NCI-H2081 (cell line): ENCODE measurements around the gene E2F7.
A peak's percentile ranks its signal among the peaks of the same experiment; 100 is the strongest.

Experiments
- DNase-seq, 2 experiments: peaks; one replicate each; lab custom pipeline; 2025; lab: John Stamatoyannopoulos, UW

The E2F7 gene

GRCh38 chr12:77064896-77065360, 441 bp downstream of the E2F7 start:
- DNase-seq, result peak in 1 of 2 experiments; percentile 45

- DNase-seq, result peak; percentile 7 to 59
Measured at GRCh38 chr12:77062846-77063461, 2.4 kb downstream of the E2F7 start.

DNA sequence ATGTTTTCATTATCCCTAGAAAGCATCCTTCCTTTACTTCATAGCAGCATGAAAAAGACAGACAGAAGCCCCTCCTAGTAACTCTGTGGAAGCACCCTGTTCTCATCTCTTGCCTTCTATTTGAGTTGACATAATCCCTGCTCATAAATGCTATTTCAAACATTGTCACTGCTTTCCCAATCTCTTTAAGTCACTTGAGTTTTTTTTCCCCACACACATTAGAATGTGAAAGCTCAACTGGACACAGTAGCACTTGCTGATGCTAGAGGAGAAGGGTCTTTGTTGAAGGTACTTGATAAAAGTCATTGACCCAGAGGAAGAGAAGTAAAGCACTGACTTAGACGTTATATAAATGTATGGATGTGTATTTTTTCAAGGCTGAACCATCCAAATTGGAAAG, 3.0 kb downstream of the E2F7 start:
- no peak for DNase-seq

DNA sequence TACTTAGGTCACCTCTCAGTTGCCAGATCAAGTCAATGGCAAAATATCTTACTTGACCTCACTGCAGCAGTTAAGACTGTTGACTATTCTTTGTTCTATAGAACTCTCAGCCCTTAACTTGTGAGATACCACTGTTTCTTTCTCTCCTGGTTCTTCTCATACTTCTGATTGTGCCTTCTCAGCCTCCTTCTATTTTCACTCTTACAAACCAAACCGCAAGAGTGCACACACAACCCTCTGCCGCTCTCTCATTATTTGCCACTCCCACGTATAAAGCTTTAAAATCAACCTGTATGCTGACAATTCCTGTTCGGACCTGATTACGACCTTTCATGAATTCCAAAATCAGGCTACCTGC, 4.5 kb downstream of the E2F7 start:
- no peak for DNase-seq

DNA sequence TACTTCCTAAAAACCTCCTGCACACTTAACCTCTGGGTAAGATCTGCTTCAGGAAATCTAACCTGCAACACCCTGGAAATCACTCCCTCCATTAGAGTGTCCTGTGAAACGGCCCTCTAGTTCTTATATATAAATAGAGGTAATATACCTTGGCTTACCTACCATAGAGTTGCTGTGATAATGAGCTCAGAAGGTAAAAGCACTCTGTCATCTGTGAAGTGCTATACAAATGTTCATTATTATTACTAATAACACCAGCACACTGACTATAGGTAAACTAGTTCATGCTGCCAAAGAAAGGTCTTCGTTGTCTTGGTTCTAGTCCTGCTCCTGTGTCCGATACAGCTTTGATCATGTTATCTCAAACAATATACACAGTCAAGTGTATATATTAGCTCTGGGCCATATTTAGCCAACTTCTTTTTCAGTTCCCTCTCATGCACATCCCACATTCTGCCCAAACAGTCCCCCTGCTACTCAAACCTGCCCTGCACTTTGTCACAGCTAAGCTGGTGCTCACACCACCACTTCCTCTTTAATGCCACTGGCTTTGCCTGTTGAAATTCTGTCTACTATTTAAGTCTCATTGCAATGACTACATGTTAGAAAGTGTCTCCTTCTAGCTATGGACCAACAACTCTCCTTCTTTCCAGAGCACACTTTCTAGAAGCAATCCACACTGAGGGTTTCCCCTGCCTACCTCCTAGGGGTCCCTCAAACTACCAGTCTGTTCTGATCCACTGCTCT, 5.1 kb downstream of the E2F7 start:
- DNase-seq, result no peak

GRCh38 chr12:77058740-77059139, 6.6 kb downstream of the E2F7 start:
- no peak for DNase-seq

- no peak for DNase-seq
Measured at GRCh38 chr12:77054851-77055250, 10.5 kb downstream of the E2F7 start.

- DNase-seq, result no peak
Measured at GRCh38 chr12:77053259-77053658, 12.1 kb downstream of the E2F7 start.

GRCh38 chr12:77049767-77050353, 15.5 kb downstream of the E2F7 start:
- peak; percentile 78 to 82 for DNase-seq

DNA sequence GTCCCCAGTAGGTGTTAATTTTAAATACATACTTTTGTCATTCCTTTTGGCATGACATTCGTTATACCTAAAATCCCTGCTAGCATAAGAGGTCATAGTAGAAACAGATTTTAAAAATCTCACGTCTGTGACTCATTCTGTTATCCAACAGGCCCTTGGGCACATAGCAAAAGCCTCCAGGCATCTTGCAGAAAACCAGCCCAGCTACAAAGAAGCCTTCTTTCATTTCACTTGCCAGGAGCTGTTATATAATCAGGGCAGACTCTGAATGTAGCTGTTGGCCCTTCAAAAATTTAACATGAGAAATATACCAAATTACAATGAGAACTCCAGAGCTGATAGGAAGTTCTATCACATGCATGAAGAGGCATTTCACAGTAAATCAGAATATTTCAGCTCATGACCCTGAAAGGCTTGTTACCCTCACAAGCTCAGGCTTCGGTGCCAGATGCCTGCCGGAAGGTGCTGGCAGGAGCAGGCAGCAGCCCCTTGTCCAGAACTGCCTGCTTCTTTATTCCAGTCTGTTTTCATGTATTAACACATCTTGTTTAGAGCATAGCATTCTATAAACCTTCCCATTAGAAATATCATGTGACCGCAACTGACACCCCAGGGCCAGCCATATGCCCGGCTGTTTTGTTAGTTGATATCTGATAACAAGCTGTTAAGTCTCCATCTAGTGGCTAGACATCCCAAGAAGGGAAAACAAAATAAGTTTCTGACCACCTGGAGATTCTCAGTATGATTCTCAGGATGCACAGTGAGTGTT, 17.8 kb downstream of the E2F7 start:
- DNase-seq, result no peak

- no peak for DNase-seq
Measured at GRCh38 chr12:77046468-77046867, 18.9 kb downstream of the E2F7 start.

- no peak for DNase-seq
Measured at GRCh38 chr12:77045183-77045582, 20.2 kb downstream of the E2F7 start.

DNA sequence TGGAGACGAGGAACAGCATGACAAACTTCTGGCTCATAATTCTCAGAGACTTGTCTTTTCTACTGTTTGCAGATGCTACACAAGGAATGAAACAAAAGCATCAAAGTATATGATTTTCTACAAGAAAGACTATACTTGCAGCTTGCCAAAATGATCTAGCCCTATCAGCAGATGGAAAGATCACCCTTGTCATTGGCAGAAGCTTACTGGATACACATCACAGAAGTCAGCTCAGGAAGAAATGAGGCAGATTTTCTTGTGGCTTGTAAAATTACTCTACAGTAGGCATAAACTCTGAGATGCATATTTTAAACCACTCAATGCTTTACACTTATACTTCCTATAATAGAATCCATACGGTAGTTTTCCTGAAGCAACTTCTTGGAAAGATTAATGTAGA, 20.6 kb downstream of the E2F7 start:
- DNase-seq, result no peak

DNA sequence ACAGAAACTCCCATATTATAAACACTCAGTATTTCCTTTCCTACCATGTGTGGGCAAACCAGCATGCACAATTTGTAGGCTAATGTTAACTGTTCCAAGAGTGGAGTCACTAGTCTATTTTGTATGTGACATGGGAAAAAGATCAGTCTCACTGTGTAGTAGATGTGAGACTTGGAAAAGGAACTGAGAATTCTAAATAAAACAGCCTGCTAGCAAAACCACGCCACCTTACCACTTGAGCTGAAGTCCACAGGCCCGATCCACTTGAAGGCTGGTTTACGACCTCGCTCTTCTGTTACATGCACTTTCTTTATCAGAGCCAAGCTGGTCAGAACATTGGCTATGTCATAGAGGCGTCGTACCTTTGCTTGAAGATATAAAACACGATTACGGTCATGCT, 22.5 kb downstream of the E2F7 start:
- DNase-seq, result no peak

GRCh38 chr12:77040231-77040630, 25.1 kb downstream of the E2F7 start:
- no peak for DNase-seq

- no peak for DNase-seq
Measured at GRCh38 chr12:77035226-77035625, 30.1 kb downstream of the E2F7 start.

- no peak for DNase-seq
Measured at GRCh38 chr12:77033658-77034536, 31.5 kb downstream of the E2F7 start.

DNA sequence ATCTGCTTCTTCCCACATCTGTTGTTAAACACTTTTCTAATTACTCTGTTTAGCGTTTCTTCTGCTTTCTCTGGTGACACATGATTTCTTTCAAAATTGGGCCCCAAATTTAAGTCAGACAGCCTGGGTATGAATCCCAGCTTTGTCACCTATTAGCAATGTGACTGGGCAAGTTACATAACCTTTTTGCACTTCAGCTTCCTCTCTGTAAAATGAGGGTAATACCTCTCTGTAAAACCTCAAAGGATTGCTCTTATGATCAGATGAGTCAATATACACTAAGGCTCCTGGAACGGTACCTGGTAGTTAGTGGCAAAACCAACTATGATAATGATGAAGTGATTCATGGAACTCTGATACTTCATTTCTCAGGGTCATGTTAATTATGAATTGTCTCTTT, 33.0 kb downstream of the E2F7 start:
- DNase-seq, result no peak

DNA sequence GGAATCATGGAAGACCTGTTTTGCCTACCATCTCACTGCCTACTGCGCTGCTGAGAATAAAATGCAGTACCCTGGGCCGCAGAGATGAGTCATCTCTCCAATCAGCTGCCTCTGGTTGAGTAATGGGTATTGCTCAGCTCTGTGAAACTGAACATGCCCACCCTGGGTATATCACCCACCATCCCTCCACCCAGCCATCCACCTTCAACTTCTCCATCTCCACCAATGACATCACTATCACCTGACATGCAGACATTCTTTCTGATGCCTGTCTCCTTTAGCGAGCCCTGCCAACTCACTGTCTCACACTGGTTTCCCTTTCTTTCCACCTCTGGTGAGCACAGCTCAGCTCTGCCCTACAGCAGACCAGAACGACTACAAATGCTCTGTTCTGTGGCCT, 33.6 kb downstream of the E2F7 start:
- DNase-seq, result no peak

DNA sequence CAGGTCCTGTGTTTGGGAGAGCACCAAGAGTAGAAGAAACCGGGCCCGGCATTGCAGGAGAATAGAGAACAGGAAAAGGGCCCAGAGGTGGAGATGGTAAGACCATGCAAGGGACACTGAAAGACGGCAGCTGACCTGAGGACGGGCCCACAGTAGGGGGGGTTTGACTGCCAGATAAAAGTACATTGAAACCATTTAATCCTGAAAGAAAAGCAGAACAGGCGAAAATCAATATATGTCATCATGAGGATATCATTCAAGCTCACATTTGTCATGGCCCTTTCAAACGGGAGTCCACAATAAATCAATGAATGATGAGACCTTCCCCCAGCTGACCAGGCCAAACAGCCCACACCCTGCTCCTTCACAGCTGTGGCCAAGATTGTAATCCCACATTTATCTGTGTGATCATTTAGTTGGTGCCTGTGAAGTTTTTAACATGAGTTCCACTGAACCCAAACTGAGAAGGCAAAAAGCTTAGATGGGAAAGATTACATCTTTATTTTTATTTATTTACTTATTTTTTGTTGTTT, 39.5 kb downstream of the E2F7 start:
- no peak for DNase-seq

DNA sequence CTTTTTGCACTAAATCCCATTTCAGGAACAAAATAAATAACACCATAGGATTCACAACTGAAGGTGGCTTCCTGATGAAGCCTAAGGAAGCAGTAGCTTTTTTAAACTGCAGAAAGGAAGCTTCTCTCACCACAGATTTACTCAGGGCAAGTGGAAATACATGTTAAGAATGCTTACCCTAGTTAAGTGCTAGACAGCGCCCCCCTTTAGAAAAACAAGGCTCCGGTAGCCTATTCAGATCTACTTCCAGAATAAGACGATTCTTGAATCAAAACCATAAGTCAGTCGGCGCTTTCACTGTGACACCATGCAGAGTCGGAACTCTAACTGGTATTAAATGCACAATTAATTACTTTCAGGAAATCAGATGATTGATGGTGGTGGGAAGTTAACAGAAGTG, 41.9 kb downstream of the E2F7 start:
- DNase-seq, result no peak
